K562 (cell line): ENCODE measurements around the gene FIS1. TPM values are rescaled to one million over a fixed set of nuclear protein-coding genes. Genes with fewer than 3 reads are reported as not detected.
A peak's percentile ranks its signal among the peaks of the same experiment; 100 is the strongest.

Experiments used
- GABPA ChIP-seq: fragments of 200-800 bp; sonication (Bioruptor generic); conservative IDR thresholded peaks from 2 replicates; pipeline ENCODE4 v1.6.1; 2016; ENCODE audit warnings: low read depth, missing genetic modification characterization, missing compliant biosample characterization
- NR1H2 ChIP-seq: sonication (generic); formaldehyde crosslinking; IDR thresholded peaks from 2 replicates; pipeline ENCODE4 v1.4.0; 2020; ENCODE audit warnings: mild to moderate bottlenecking, missing genetic modification reagents
- PHF8 ChIP-seq: fragments of 200-600 bp; sonication (generic); IDR thresholded peaks from 2 replicates; pipeline ENCODE4 v1.6.1; 2012; ENCODE audit warnings: mixed run types, mild to moderate bottlenecking, inconsistent platforms, low read length, moderate library complexity, borderline replicate concordance
- RBBP5 ChIP-seq: fragments of 200-600 bp; sonication (generic); IDR thresholded peaks from 2 replicates; pipeline ENCODE4 v1.6.1; 2012; ENCODE audit warnings: borderline replicate concordance, mild to moderate bottlenecking, low read length, control low read depth, inconsistent platforms; ENCODE audit not compliant: insufficient read depth, poor library complexity, severe bottlenecking
- SMARCC2 ChIP-seq: fragments of 450-650 bp; IDR thresholded peaks from 2 replicates; pipeline ENCODE4 v1.6.1; 2017; ENCODE audit warnings: antibody characterized with exemption, moderate library complexity, mild to moderate bottlenecking, low read depth
- polyA plus RNA-seq, 8 experiments: library from polyadenylated mRNA; depleted of rRNA in 4 of 8; stranded (reverse) in 5 of 8; unstranded in 3 of 8; fragments of >200 nt; fragmentation: Nextera tagmentation in 2 of 8; fragmentation: Illumina TruSeq in 1 of 8; extraction: Ambion mirVana in 2 of 8; extraction: Trizol in 1 of 8; gene quantifications; 2 replicates each; pipeline versions ENCODE4 v1.2.1 to v1.2.3, GENCODE V29; 2011 to 2014; ENCODE audit warnings: inconsistent platforms in 1 of 8, missing spikeins in 1 of 8
- total RNA-seq, 7 experiments: library from RNA; depleted of rRNA in 6 of 7; stranded (reverse); fragments of >200 nt in 6 of 7; fragmentation: Illumina TruSeq in 2 of 7; extraction: Trizol in 2 of 7; gene quantifications; 2 replicates each; pipeline versions ENCODE4 v1.2.1 to v1.2.3, GENCODE V29; 2011 to 2021; ENCODE audit warnings: low replicate concordance in 1 of 7
- TF ChIP-seq, protein P1 (sequence below): fragments of 250-450 bp; sonication (Bioruptor Pico); IDR thresholded peaks from 2 replicates; pipeline ENCODE4 v1.5.0; 2021; ENCODE audit warnings: mild to moderate bottlenecking, borderline replicate concordance
- TF ChIP-seq, protein P2 (sequence below): fragments of 200-800 bp; sonication (Bioruptor generic); IDR thresholded peaks from 2 replicates; pipeline ENCODE4 v1.6.1; 2017; ENCODE audit warnings: missing genetic modification characterization, missing compliant biosample characterization
- TF ChIP-seq, protein P3 (sequence below): fragments of 250-450 bp; sonication (Bioruptor Pico); IDR thresholded peaks from 2 replicates; pipeline ENCODE4 v1.5.0; 2021; ENCODE audit warnings: mild to moderate bottlenecking, moderate library complexity
- TF ChIP-seq, protein P4 (sequence below): fragments of 450-650 bp; IDR thresholded peaks from 2 replicates; pipeline ENCODE4 v1.6.1; 2016; ENCODE audit warnings: low read depth, mild to moderate bottlenecking, moderate library complexity
- TF ChIP-seq, protein P5 (sequence below), 2 experiments: IDR thresholded peaks in 1 of 2; conservative IDR thresholded peaks in 1 of 2; 2 replicates each; pipeline ENCODE4 v1.6.1; 2016; ENCODE audit warnings: low read depth in 2 of 2, mild to moderate bottlenecking in 1 of 2, missing compliant biosample characterization in 1 of 2, missing genetic modification characterization in 1 of 2, moderate library complexity in 1 of 2

The FIS1 gene
- total and polyA plus RNA-seq, 9 of the 15 experiments (the other 6 are each of a cell fraction or from before 2014, with no cell fraction given): 86.0 to 257 (median 144) TPM

DNA sequence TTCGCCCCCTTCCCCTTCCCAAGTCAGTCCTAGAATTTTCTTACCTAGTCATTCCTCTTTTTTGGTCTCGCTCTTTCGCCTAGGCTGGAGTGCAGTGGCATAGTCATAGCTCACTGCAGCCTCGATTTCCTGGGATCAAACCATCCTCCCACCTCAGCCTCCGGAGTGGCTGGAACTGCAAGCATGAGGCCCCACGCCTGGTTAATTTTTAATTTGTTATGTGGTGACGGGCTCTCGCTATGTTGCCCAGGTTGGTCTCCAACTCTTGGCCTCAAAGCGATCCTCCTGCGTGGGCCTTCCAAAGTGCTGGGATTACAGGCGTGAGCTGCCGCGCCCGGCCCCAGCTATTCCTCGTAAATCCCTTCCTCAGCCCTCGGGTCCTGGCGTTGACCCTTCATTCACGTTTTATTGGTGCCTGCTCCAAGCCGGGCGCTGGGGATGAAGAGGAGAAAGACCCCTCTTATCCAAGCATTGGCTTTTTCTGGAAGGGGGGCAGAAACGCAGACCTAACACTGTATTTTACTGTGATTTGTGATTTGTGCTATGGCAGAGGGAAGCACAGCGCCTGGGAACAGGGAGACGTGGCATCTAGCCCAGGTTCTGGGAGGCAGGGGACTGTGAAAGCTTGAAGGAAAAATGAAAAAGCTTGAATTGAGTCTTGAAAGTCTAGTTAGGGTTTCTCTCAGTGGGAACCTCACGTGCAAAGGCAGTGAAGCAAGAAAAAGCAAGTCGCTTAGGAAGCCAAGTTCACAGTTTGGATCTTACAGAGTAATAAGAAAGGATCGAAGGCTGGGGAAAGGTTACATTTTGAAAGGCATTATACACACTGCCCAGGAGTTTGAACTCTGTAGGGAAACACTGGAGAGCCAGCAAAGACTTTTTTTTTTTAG is 26.4 kb downstream of the FIS1 start (continued):
- peak; percentile 44; the same call in 1 of the 2 replicates for TF ChIP-seq PHF8
- TF ChIP-seq, protein P1, sequence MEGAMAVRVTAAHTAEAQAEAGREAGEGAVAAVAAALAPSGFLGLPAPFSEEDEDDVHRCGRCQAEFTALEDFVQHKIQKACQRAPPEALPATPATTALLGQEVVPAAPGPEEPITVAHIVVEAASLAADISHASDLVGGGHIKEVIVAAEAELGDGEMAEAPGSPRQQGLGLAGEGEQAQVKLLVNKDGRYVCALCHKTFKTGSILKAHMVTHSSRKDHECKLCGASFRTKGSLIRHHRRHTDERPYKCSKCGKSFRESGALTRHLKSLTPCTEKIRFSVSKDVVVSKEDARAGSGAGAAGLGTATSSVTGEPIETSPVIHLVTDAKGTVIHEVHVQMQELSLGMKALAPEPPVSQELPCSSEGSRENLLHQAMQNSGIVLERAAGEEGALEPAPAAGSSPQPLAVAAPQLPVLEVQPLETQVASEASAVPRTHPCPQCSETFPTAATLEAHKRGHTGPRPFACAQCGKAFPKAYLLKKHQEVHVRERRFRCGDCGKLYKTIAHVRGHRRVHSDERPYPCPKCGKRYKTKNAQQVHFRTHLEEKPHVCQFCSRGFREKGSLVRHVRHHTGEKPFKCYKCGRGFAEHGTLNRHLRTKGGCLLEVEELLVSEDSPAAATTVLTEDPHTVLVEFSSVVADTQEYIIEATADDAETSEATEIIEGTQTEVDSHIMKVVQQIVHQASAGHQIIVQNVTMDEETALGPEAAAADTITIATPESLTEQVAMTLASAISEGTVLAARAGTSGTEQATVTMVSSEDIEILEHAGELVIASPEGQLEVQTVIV (CRISPR knock-in tag): no peak
- TF ChIP-seq, protein P2, sequence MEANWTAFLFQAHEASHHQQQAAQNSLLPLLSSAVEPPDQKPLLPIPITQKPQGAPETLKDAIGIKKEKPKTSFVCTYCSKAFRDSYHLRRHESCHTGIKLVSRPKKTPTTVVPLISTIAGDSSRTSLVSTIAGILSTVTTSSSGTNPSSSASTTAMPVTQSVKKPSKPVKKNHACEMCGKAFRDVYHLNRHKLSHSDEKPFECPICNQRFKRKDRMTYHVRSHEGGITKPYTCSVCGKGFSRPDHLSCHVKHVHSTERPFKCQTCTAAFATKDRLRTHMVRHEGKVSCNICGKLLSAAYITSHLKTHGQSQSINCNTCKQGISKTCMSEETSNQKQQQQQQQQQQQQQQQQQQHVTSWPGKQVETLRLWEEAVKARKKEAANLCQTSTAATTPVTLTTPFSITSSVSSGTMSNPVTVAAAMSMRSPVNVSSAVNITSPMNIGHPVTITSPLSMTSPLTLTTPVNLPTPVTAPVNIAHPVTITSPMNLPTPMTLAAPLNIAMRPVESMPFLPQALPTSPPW (CRISPR knock-in tag): 0 out of 2 replicates have a peak, but pooled peaks have one; percentile 29
- peak; percentile 86 for TF ChIP-seq GABPA (tag)
- TF ChIP-seq NR1H2 (CRISPR knock-in tag): no peak
- TF ChIP-seq, protein P3, sequence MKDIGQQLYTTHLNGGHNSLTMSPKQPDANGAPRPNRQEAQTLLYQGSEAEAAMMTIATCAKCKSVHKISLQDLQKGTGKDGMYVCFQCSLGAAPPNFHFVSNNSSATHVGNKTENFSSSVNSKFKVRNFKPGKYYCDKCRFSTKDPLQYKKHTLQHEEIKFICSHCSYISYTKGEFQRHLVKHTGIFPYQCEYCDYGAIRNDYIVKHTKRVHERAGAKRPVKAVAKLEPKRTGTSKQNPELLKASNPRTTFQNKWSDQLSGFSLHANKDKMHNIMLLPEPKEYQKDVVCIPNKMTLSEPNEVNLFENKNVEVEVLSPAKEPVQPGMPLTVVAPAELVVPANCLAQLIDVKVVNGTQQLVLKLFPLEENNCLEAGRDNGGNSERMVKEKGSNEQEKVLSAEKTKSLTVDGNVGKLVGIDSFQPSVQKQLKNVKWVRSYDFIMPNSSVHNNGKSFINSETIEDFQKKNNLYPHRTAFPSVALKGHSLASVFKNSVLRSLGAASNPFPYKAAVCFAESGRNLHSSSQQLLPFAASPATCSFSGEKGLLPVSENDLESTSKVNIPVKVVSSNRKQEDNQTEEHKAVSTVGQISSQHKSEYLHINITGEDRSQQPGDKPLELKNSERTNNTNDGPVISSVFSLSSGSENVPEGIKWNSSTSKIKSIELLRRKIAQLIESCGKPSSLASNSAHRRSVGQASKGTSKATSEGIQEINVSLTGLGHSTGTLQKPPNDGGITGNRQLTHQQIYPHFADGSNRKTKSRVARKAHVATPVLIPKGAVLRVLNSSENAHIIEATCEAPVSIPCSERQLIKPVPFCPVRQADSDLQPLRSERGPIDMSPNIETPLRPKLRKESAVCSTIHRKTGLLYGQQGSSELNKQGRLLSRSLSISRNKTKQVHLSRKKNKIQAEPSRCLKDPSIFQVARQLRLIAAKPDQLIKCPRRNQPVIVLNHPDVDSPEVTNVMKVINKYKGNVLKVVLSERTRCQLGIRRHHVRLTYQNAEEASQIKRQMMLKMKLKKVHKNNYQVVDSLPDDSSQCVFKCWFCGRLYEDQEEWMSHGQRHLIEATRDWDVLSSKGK (CRISPR knock-in tag): no peak
- no peak for TF ChIP-seq SMARCC2
- TF ChIP-seq, protein P4, sequence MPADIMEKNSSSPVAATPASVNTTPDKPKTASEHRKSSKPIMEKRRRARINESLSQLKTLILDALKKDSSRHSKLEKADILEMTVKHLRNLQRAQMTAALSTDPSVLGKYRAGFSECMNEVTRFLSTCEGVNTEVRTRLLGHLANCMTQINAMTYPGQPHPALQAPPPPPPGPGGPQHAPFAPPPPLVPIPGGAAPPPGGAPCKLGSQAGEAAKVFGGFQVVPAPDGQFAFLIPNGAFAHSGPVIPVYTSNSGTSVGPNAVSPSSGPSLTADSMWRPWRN: 0 out of 2 replicates have a peak, but pooled peaks have one; percentile 11
- TF ChIP-seq RBBP5: no peak
- TF ChIP-seq, protein P5, sequence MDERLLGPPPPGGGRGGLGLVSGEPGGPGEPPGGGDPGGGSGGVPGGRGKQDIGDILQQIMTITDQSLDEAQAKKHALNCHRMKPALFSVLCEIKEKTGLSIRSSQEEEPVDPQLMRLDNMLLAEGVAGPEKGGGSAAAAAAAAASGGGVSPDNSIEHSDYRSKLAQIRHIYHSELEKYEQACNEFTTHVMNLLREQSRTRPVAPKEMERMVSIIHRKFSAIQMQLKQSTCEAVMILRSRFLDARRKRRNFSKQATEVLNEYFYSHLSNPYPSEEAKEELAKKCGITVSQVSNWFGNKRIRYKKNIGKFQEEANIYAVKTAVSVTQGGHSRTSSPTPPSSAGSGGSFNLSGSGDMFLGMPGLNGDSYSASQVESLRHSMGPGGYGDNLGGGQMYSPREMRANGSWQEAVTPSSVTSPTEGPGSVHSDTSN (CRISPR knock-in tag; IDR thresholded peaks at IDR 0.05; ENCODE audit: low read depth): no peak
- TF ChIP-seq, protein P5 (tag; conservative IDR thresholded peaks at IDR 0.05; ENCODE audit: low read depth): no peak
